LNCAP (cell line): ENCODE data around the gene CDAN1.

ENCODE experiments used
- CTCF ChIP-seq: fragments of 450-650 bp; IDR thresholded peaks from 2 replicates; pipeline ENCODE4 v1.5.1; 2017; ENCODE audit warnings: mild to moderate bottlenecking

The CDAN1 gene

DNA sequence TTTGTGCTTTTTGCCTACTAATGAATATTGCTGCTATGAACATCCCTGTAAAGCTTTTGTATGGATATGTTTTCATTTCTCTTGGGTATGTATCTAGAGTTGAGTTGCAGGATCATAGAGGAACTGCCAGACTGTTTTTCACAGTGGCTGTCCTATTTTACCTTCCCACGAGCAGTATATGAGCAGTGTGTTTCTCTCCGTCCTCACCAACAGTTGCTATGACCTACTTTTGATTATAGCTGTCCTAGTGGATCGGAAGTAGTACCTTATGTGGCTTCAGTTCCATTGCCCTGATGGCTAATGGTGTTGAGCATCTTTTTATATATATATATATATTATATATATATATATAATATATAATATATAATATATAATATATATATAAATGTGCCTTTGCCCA lies 25.2 kb downstream of the CDAN1 start:
- TF ChIP-seq CTCF = no peak

DNA sequence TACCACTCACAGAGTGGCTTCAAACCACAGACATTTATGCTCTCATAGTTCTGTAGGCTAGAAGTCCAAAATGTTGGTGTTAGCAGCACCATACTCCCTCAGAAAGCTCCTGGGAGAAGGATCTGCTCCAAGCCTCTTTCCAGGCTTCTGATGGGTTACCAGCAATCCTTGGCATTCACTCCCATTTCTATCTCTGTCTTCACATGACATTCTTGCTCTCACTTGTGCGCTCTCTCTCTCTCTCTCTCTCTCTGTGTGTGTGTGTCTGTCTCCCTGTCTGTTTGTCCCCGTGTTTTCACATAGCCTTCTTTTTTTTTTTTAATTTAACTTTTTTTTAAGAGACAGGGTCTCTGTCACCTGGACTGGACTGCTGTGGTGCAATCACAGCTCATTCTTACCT lies 26.3 kb downstream of the CDAN1 start:
- TF ChIP-seq CTCF = no peak

DNA sequence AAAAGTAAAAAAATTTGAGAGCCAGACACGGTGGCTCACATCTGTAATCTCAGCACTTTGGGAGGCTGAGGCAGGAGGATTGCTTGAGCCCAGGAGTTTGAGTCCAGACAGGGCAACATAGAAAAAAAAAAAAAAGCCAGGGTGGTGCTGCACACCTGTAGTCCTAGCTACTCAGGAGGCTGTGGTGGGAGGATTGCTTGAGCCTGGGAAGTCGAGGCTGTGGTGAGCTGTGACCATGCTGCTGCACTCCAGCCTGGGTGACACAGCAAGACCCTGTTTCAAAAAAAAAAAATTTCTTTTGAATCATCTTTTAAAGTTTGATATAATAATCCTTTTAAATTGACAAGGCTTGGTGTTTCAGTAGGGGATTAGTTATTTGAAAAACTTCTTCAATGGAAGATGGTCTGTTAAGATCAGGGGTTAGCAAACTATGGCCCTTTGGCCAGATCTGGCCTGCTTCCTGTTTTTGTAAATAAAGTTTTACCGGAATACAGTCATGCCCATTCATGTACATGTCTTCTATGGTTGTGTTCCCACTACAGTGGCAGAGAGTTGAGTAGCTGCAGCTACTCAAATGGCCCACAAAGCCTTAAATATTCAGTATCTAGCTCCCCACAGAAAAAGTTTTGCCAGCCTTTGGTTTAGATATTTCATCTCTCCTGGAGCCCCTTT lies 28.9 kb downstream of the CDAN1 start:
- no peak for TF ChIP-seq CTCF

DNA sequence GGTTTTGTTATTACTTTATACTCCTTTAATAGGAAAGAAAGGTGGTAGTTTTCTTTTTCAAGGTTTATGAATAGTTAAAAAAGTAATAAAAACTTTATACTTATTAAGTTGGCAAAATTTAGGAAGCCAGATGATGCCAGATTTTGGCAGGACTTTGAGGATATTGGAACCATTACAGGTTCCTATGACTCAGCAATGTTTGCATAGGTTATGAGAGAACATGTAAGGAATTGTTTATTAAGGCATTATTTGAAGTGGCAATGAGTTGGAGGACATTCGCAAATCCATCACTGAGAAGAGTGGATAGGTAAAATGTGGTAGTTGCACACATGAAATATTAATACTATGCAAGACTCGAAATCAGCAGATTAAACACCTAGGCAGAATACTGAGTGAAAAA lies 29.9 kb downstream of the CDAN1 start:
- TF ChIP-seq CTCF = no peak

- no peak for TF ChIP-seq CTCF
Measured at GRCh38 chr15:42705336-42705735, 31.6 kb downstream of the CDAN1 start.

DNA sequence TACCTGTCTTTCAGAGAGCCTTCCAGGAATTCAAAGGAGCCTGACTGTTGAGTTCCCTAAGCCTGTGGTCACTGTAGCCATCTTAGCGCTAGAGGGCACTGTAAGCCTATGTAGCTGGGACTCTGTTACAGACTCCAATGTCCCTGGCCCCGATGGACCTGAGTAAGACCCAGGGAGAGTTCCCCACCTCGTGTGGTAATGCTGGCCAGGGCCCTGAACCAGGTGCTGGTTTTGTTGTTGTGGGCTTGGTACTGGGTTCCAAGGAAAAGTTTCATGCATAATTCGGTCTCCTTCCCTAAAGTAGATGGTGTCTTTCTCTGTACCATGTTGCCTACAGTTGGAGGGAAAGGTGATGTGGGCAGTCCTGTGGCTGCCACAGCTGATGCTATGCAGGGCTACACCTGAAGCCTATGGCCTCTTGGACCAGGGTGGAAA lies 32.4 kb downstream of the CDAN1 start:
- TF ChIP-seq CTCF = peak; percentile 85

DNA sequence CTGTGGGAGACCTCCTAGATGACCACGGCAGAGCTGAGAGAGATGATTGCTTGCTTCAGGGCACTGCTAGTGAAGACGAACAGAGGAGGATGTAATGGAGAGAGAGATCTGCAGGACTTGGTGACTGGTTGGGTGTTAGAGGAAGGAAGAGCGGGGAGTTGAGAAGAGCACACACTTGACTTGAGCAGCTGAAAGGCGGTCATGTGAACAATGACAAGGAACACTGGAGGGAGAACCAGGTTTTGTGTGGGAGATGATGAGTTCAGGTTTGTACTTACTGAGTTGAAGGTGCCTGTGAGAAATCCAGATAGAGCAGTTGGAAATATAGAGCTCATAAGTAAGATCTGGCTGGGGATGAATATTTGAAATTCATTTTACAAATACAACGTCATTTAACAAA lies 40.3 kb downstream of the CDAN1 start:
- no peak for TF ChIP-seq CTCF

DNA sequence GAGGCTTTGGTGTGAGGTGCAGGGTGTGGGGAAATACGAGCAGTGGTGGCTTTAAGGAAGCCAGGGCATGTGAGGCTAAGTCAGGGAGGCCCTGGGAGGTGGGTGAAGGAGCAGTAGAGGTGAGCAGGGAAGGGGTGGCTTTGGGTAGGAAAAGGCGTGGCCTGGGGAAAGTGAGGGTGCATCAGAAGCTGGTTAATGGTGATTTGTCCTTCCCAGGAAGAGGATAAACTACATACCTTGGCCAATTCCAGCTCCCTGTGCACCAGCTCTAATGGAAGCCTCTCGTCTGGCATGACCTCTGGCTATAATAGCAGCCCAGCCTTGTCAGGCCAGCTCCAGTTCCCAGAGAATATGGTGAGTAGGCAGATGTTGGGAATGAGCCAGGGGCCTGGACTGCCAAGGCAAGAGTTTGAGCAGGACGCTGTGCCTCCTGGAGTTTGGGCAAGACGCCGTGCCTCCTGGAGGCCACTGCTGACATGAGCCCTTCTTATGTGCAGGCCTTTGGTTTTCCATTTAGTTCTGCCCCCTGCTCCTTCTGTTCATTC lies 41.3 kb downstream of the CDAN1 start:
- no peak for TF ChIP-seq CTCF
